HCT116 (cell line): ENCODE measurements around the gene PCIF1. TPM values are rescaled to one million over a fixed set of nuclear protein-coding genes. Genes with fewer than 3 reads are reported as not detected.

Experiments used
- ATAC-seq: fragments of 200-7000 bp; cut with Tn5 transposase; 2 replicates; pipeline ENCODE4 v1.9.1; 2020; ENCODE audit warnings: mild to moderate bottlenecking, moderate library complexity
- BruUV-seq: library from RNA; stranded (reverse); fragments of 400-500 nt; replicated peaks from 2 replicates; lab custom pipeline; 2021; lab: Mats Ljungman, UMichigan
- CTCF ChIA-PET: fragments of 300-600 bp; sonication (Branson Sonifier 250); formaldehyde crosslinking; loops from one replicate; lab custom pipeline; 2021; ENCODE audit warnings: antibody characterized with exemption; lab: Charles Lee
- POLR2A ChIA-PET: fragments of 300-600, 350-600 bp; sonication (Branson Sonifier 250); formaldehyde crosslinking; loops from one replicate; lab custom pipeline; 2021; ENCODE audit warnings: antibody characterized with exemption; lab: Charles Lee
- RAD21 ChIA-PET, 2 experiments: fragments of 300-600 bp; sonication (Branson Sonifier 250); formaldehyde crosslinking; loops; one replicate each; lab custom pipeline; 2023; ENCODE audit warnings: low total read pairs in 2 of 2; ENCODE audit not compliant: uncharacterized antibody in 2 of 2, unreplicated experiment in 2 of 2, low non-redundant PET in 1 of 2; lab: Charles Lee
- DNase-seq: peaks from one replicate; pipeline ENCODE4 v3.0.0-alpha.2; 2010; ENCODE audit warnings: low read depth, low spot score
- H2AFZ ChIP-seq: fragments of 200-600 bp; shearing (Covaris generic), sonication (generic); 2 replicates; pipeline ENCODE4 v1.6.1; 2017; ENCODE audit warnings: low read depth, mixed run types, mixed read lengths, antibody characterized with exemption, low read length; ENCODE audit not compliant: poor library complexity, severe bottlenecking
- H3K27ac ChIP-seq: 2 replicates; pipeline ENCODE4 v1.5.1; 2012; ENCODE audit warnings: low read depth, low read length
- H3K27me3 ChIP-seq: fragments of 200-600 bp; sonication (generic); 2 replicates; pipeline ENCODE4 v1.6.1; 2016; ENCODE audit warnings: mixed run types, low read length, mixed read lengths; ENCODE audit not compliant: insufficient read depth
- H3K36me3 ChIP-seq, 2 experiments: fragments of 200-500 bp in 1 of 2; fragments of 200-600 bp in 1 of 2; sonication (Bioruptor generic) in 1 of 2; sonication (generic) in 1 of 2; 2 replicates each; pipeline versions ENCODE4 v1.5.1 to v1.6.1; 2014 to 2016; ENCODE audit warnings: low read length in 2 of 2, inconsistent platforms in 1 of 2, mixed read lengths in 1 of 2, mixed run types in 1 of 2; ENCODE audit not compliant: insufficient read depth in 2 of 2, control insufficient read depth in 1 of 2
- H3K4me1 ChIP-seq, 2 experiments: fragments of 200-600 bp in 1 of 2; sonication (generic) in 1 of 2; 2 replicates each; pipeline versions ENCODE4 v1.5.1 to v1.6.1; 2012 to 2017; ENCODE audit warnings: low read length in 2 of 2, inconsistent platforms in 1 of 2, mild to moderate bottlenecking in 1 of 2, mixed read lengths in 1 of 2, mixed run types in 1 of 2, moderate library complexity in 1 of 2; ENCODE audit not compliant: insufficient read depth in 2 of 2, control insufficient read depth in 1 of 2
- H3K4me2 ChIP-seq: fragments of 200-600 bp; sonication (generic); 2 replicates; pipeline ENCODE4 v1.6.1; 2017; ENCODE audit warnings: mixed run types, low read length, mixed read lengths
- H3K4me3 ChIP-seq, 2 experiments: fragments of 200-600 bp in 1 of 2; sonication (generic) in 1 of 2; replicated peaks in 1 of 2; 2 replicates each; pipeline ENCODE4 v1.5.1; 2011 to 2016; ENCODE audit warnings: low read length in 2 of 2, control low read depth in 1 of 2, low read depth in 1 of 2, mild to moderate bottlenecking in 1 of 2, mixed read lengths in 1 of 2, mixed run types in 1 of 2
- H3K79me2 ChIP-seq: fragments of 200-600 bp; sonication (generic); 2 replicates; pipeline ENCODE4 v1.6.1; 2017; ENCODE audit warnings: mild to moderate bottlenecking, mixed run types, low read length, moderate library complexity, mixed read lengths; ENCODE audit not compliant: insufficient read depth
- H3K9ac ChIP-seq: fragments of 200-600 bp; sonication (generic); 2 replicates; pipeline ENCODE4 v1.6.1; 2016; ENCODE audit warnings: low read length, mixed read lengths
- H3K9me2 ChIP-seq: fragments of 200-600 bp; sonication (generic), shearing (Covaris generic); 2 replicates; pipeline ENCODE4 v1.6.1; 2017; ENCODE audit warnings: mixed run types, mild to moderate bottlenecking, moderate library complexity; ENCODE audit not compliant: insufficient read depth
- H3K9me3 ChIP-seq, 2 experiments: fragments of 200-500 bp in 1 of 2; fragments of 200-600 bp in 1 of 2; sonication (Bioruptor generic) in 1 of 2; sonication (generic) in 1 of 2; 2 replicates each; pipeline ENCODE4 v1.6.1; 2014 to 2017; ENCODE audit warnings: low read length in 2 of 2, mixed read lengths in 2 of 2, inconsistent platforms in 1 of 2, low read depth in 1 of 2, mild to moderate bottlenecking in 1 of 2, mixed run types in 1 of 2, moderate library complexity in 1 of 2; ENCODE audit not compliant: control insufficient read depth in 1 of 2, insufficient read depth in 1 of 2
- H4K20me1 ChIP-seq: fragments of 200-600 bp; sonication (generic), shearing (Covaris generic); 2 replicates; pipeline ENCODE4 v1.6.1; 2017; ENCODE audit warnings: mixed run types, mild to moderate bottlenecking, moderate library complexity; ENCODE audit not compliant: insufficient read depth
- ATF3 ChIP-seq: IDR thresholded peaks from 2 replicates; pipeline ENCODE4 v1.6.1; 2012
- CBX3 ChIP-seq: IDR thresholded peaks from 2 replicates; pipeline ENCODE4 v1.6.1; 2012; ENCODE audit warnings: low read depth
- CEBPB ChIP-seq: IDR thresholded peaks from 2 replicates; pipeline ENCODE4 v1.6.1; 2012; ENCODE audit warnings: low read depth
- CTCF ChIP-seq, 3 experiments: fragments of 200-600 bp in 1 of 3; sonication (generic) in 1 of 3; IDR thresholded peaks in 2 of 3; conservative IDR thresholded peaks in 1 of 3; 2 replicates each; pipeline ENCODE4 v1.5.1; 2012 to 2017; ENCODE audit warnings: low read depth in 2 of 3, low read length in 2 of 3, antibody characterized with exemption in 1 of 3, borderline replicate concordance in 1 of 3, control low read depth in 1 of 3, mild to moderate bottlenecking in 1 of 3, mixed read lengths in 1 of 3, mixed run types in 1 of 3, moderate library complexity in 1 of 3; ENCODE audit not compliant: insufficient read depth in 1 of 3
- ELF1 ChIP-seq: IDR thresholded peaks from 2 replicates; pipeline ENCODE4 v1.6.1; 2012; ENCODE audit warnings: low read depth, borderline replicate concordance
- EZH2phosphoT487 ChIP-seq: fragments of 200-600 bp; IDR thresholded peaks from 2 replicates; pipeline ENCODE4 v1.6.1; 2018; ENCODE audit warnings: antibody characterized with exemption, borderline replicate concordance
- FOSL1 ChIP-seq: IDR thresholded peaks from 2 replicates; pipeline ENCODE4 v1.6.1; 2012; ENCODE audit warnings: low read depth
- POLR2AphosphoS5 ChIP-seq: IDR thresholded peaks from 2 replicates; pipeline ENCODE4 v1.6.1; 2011; ENCODE audit warnings: mild to moderate bottlenecking, low read depth, low read length, moderate library complexity
- RAD21 ChIP-seq: IDR thresholded peaks from 2 replicates; pipeline ENCODE4 v1.6.1; 2012; ENCODE audit warnings: low read depth, mild to moderate bottlenecking
- SP1 ChIP-seq: IDR thresholded peaks from 2 replicates; pipeline ENCODE4 v1.6.1; 2012; ENCODE audit warnings: low read depth
- SRF ChIP-seq: IDR thresholded peaks from 2 replicates; pipeline ENCODE4 v1.6.1; 2012; ENCODE audit warnings: low read depth
- YY1 ChIP-seq: IDR thresholded peaks from 2 replicates; pipeline ENCODE4 v1.6.1; 2011; ENCODE audit warnings: low read length, low read depth, moderate library complexity, mild to moderate bottlenecking; ENCODE audit not compliant: insufficient replicate concordance; ENCODE audit errors: extremely low read depth
- ZFX ChIP-seq: fragments of 450-650 bp; IDR thresholded peaks from 2 replicates; pipeline ENCODE4 v1.6.1; 2017
- ZNF274 ChIP-seq: fragments of 200-500 bp; sonication (Bioruptor generic); IDR thresholded peaks from 2 replicates; pipeline ENCODE4 v1.6.1; 2014; ENCODE audit warnings: mild to moderate bottlenecking, low read depth, low read length, inconsistent platforms
- intact Hi-C: fragments of 100-400 bp; cut with micrococcal nuclease; formaldehyde crosslinking; loops from 2 replicates; pipeline ENCODE4 v1.10.0; 2022
- total RNA-seq: library from RNA; stranded (reverse); gene quantifications from one replicate; pipeline ENCODE4 v1.2.1, GENCODE V29; 2021; ENCODE audit not compliant: unreplicated experiment

The PCIF1 gene
- total RNA-seq, 1 experiment from 2014 or later, result 31.8 TPM

GRCh38 chr20:45949542-45950329 is 15.3 kb downstream of the PCIF1 start:
- Histone ChIP-seq H3K79me2 (no peaks in the 10 kb centered on the region), H3K9me2 (no peaks in the 10 kb centered on the region), H2AFZ (no peak overlapping the region), H3K4me2 (no peak overlapping the region), H3K27ac (no peak overlapping the region), H3K27me3 (no peaks in the 10 kb centered on the region), H3K9me3 (no peaks in the 10 kb centered on the region), H3K4me3 (no peak overlapping the region), H3K36me3 (peaks cover 19 to 33% of the 10 kb centered on the region in 2 experiments; a peak in 3 of 4 replicates), H3K4me1 (no peaks in the 10 kb centered on the region), H4K20me1 (no peaks in the 10 kb centered on the region), H3K9ac (no peak overlapping the region)
- DNase-seq, result no peak
- POLR2A ChIA-PET, result interaction anchor here (1.7 kb wide), 1 partner anchor 15 kb away, joined by 8 read pairs; the partner anchor contains the start of gene PCIF1
- no peak for ATAC-seq
- CTCF ChIA-PET, result no interaction called here
- intact Hi-C loops, result no loop called here
- RAD21 ChIA-PET, result no interaction called here
- no peak for TF ChIP-seq CBX3
- TF ChIP-seq POLR2AphosphoS5, result peak; percentile 32; the same call in 1 of the 2 replicates
- TF ChIP-seq CEBPB, result no peak
- BruUV-seq, result no TSS peak

GRCh38 chr20:45950330-45950646 is 15.8 kb downstream of the PCIF1 start:
- TF ChIP-seq ELF1, result no peak
- no peak for TF ChIP-seq FOSL1
- TF ChIP-seq RAD21, result no peak
- no peak for TF ChIP-seq CTCF (IDR thresholded peaks at IDR 0.05 in 2 of 3, conservative IDR thresholded peaks at IDR 0.05 in 1 of 3; ENCODE audit: borderline replicate concordance in 1 of 3, insufficient read depth in 1 of 3, low read depth in 2 of 3, low read length in 2 of 3)
- TF ChIP-seq CEBPB, result no peak
- TF ChIP-seq SRF, result no peak
- no peak for TF ChIP-seq ZFX
- TF ChIP-seq SP1, result no peak
- no peak for TF ChIP-seq EZH2phosphoT487
- no peak for TF ChIP-seq ZNF274
- TF ChIP-seq ATF3, result no peak
- no peak for TF ChIP-seq POLR2AphosphoS5
- TF ChIP-seq YY1, result no peak
- no peak overlapping the region for H3K4me3 ChIP-seq
- CTCF ChIA-PET, result no interaction called here
- POLR2A ChIA-PET, result interaction anchor here (1.7 kb wide), 1 partner anchor 16 kb away, joined by 8 read pairs; the partner anchor contains the start of gene PCIF1
- H3K9me3 ChIP-seq, result no peaks in the 10 kb centered on the region
- H3K4me2 ChIP-seq, result no peak overlapping the region
- H3K4me1 ChIP-seq, result no peaks in the 10 kb centered on the region
- no peaks in the 10 kb centered on the region for H3K27me3 ChIP-seq
- peaks cover 17 to 30% of the 10 kb centered on the region in 2 experiments; a peak in 3 of 4 replicates for H3K36me3 ChIP-seq
- no peaks in the 10 kb centered on the region for H4K20me1 ChIP-seq
- H3K79me2 ChIP-seq, result no peaks in the 10 kb centered on the region
- H2AFZ ChIP-seq, result no peak overlapping the region
- H3K9ac ChIP-seq, result no peak overlapping the region
- TSS peak; percentile 16 for BruUV-seq
- no peak overlapping the region for H3K27ac ChIP-seq
- RAD21 ChIA-PET, result no interaction called here
- ATAC-seq, result no peak
- no peaks in the 10 kb centered on the region for H3K9me2 ChIP-seq
- DNase-seq, result no peak
- intact Hi-C loops, result no loop called here
